Vagina (tissue), 2 donors: Measurements from ENCODE around the gene ZNF765.
"Not testable (repeated sequence)": the region's sequence is repeated elsewhere in the genome, so short reads cannot be mapped to it uniquely, and the experiment has no call there.

ENCODE experiments used
- CTCF ChIP-seq, 3 experiments: fragments of 450-650 bp in 2 of 3; fragments of 200-600 bp in 1 of 3; sonication (generic) in 1 of 3; IDR thresholded peaks; one replicate each; pipeline ENCODE4 v1.5.1; 2017 to 2019; ENCODE audit warnings: antibody characterized with exemption in 3 of 3, mild to moderate bottlenecking in 2 of 3, moderate library complexity in 2 of 3
- POLR2AphosphoS5 ChIP-seq, 2 donors: sonication (generic); formaldehyde crosslinking; IDR thresholded peaks; one replicate each; pipeline ENCODE4 v1.9.0; 2017; ENCODE audit warnings: antibody characterized with exemption in 2 of 2, mild to moderate bottlenecking in 2 of 2, low read depth in 1 of 2; ENCODE audit not compliant: insufficient read depth in 1 of 2

GRCh38 chr19:53474832-53475231, 79.9 kb downstream of the ZNF765 start:
- TF ChIP-seq POLR2AphosphoS5 (IDR thresholded peaks at IDR 0.05; ENCODE audit: insufficient read depth in 1 of 2, low read depth in 1 of 2); CTCF (IDR thresholded peaks at IDR 0.05): not testable (repeated sequence)
